Medulla oblongata (tissue), 1 donor: ENCODE data around the gene MARVELD2.
"Not testable (repeated sequence)": the region's sequence is repeated elsewhere in the genome, so short reads cannot be mapped to it uniquely, and the experiment has no call there.

Experiments used
- DNase-seq: peaks from one replicate; pipeline ENCODE4 v3.0.0-alpha.2; 2015; ENCODE audit errors: extremely low spot score

The MARVELD2 gene, protein sequence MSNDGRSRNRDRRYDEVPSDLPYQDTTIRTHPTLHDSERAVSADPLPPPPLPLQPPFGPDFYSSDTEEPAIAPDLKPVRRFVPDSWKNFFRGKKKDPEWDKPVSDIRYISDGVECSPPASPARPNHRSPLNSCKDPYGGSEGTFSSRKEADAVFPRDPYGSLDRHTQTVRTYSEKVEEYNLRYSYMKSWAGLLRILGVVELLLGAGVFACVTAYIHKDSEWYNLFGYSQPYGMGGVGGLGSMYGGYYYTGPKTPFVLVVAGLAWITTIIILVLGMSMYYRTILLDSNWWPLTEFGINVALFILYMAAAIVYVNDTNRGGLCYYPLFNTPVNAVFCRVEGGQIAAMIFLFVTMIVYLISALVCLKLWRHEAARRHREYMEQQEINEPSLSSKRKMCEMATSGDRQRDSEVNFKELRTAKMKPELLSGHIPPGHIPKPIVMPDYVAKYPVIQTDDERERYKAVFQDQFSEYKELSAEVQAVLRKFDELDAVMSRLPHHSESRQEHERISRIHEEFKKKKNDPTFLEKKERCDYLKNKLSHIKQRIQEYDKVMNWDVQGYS

DNA sequence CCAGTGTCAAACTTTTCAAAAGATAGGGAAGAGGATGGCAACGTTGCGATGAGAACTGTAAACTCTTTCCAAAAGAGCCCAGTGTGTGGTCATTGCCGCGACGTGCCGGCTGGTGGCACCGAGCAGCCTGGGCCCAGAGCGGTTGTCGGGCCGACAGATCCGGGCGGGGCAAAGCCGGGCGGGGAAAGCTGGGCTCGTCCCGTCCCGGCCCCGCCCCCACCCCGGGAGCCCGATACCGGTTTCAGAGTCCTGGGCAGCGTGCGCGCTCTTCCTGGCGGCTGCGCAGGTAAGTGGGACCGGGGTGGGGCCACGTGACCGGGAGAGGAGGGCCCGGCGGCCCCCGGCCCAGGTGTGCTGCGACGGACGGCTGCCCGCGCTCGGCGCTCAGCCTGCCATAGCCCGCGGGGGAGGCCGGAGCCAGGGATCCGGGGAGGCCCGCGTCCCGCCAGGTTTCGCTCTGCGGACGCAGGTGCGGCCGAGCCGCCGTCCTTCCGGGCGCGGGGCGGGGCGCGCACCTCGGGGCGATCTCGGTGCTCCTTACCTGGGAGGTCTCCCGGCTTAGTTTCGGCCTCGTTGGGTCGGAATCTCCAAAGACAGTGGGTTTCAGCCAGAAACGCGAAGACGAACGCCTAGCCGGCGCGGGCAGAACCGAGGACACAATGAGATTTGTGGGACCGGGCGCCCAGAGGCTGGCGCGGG is at the start of gene MARVELD2:
MARVELD2 (plus strand) TSS at position 232 of the 699 bp plus-strand sequence. CDS start 4,270 bp downstream, outside the sequence.
- DNase-seq, result peak; percentile 14

DNA sequence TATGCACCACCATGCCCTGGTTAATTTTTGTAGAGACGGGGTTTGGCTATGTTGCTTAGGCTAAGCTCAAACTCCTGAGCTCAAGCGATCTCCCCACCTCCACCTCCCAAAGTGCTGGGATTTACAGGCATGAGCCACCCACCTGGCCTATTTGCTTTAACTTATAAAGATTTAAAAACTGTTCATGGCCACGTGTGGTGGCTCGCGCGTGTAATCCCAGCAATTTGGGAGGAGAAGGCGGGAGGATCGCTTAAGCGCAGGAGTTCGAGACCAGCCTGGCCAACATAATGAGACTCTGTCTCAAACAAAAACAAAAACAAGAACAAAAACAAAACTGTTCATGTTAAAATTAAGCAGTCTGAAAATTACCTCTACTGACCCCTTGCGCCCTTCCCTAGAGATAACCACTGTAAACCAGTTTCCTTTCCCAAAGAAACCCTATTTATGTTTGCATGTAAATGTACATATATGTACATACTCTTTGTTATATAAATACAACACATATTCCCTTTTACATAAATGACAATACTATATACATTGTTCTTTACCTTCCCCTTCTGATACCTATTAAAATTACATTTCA is 47.1 kb upstream of the MARVELD2 start:
- DNase-seq, result no peak

DNA sequence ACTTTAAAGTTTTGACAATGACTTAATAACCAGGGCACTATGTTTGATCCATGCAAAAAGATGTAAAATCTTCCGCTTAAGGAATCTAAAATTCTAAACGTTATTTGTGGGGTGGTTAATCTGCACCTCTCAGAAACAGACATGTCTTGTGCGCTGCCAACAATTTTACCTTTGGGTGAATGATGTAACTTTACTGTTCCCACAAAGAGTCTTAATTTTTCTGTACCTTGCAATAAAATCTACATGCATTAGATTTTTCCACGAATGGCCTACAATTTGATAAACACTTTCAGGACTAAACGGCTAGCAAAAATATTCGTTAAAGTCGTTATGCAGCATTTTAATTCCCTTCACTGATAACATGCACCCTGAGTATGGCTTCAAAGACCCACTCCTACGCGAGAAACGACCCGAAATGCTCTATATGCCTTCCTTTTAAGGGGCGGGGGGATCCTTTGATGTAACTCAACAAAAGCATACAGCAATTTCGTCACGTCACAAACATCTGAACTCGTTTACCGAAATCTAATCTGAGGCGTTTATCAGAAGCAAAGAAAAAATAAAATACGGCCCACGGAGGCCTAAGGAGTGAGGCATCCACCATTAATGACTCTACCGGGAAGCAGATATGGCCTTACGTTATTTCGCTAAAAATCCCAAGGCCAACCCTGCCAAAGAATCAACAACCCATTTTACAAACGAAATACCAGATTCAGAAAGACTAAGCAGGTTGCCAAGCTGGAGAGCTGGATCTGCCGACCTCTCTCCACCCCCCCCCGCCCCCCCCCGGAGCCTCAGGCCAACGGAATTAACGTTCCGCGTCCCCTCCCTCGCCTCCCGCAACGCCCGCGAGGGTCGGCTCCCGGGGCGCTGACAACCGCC is 46.2 kb upstream of the MARVELD2 start:
- no peak for DNase-seq

DNA sequence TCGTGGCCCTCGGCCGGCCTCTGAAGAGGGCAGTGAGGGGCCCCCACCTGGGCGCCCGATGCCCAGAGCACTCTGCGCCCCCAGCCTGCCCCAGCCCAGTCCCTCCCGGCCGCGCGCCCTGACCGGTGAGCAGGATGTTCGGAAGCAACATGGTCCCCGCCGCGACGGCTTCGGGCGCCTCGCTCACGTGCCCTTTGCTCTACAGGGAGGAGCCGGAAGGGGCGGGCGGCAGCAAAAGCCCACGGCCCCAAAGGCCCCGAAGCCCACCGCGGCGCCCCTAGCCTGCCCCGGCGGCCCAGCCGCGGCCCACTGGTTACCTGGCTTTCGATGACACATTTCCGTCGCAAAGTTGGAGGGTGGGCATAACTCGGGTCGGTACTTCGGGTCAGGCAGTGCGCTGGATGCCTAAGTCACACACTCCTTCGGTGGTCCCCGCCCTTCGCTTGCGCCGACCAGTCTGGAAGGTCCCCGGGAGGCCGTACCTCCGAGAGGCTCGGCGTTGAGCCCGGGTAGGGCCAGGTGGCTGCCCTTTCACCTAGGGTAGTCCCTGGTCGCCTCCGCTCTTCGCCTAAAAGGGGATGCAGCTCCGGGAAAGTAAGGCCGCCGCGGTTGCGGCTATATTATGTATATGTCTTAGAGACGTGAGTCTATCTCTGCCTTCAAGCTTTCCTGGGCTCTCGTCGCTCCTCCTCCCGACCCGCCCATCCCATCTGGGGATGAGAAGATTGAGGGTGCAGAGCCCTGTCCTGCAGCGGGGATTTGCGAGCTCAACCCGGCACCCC is 45.4 kb upstream of the MARVELD2 start, which contains the start of the genes AK6, RAD17 and TAF9:
AK6 (minus strand) TSS at position 181 of the 782 bp plus-strand sequence; CDS start at position 151, 30 bp downstream.
RAD17 (plus strand) TSS at position 479 of the 782 bp plus-strand sequence. CDS start 2,391 bp downstream, outside the sequence.
TAF9 (minus strand) TSS at position 181 of the 782 bp plus-strand sequence. CDS start 3,783 bp downstream, outside the sequence.
- peak; percentile 93 for DNase-seq

DNA sequence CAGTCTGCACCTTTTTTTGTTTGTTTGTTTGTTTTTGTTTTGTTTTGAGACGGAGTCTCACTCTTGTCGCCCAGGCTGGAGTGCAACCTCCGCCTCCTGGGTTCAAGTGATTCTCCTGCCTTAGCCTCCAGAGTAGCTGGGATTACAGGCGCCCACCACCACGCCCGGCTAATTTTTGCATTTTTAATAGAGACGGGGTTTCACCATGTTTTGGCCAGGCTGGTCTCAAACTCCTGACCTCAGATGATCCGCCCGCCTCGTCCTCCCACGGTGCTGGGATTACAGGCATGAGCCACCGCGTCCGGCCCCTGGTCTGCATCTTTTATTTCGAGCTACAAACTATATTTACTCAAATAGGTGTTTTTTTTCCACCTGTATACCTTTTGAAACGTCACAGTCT is 44.6 kb upstream of the MARVELD2 start:
- not testable (repeated sequence) for DNase-seq

DNA sequence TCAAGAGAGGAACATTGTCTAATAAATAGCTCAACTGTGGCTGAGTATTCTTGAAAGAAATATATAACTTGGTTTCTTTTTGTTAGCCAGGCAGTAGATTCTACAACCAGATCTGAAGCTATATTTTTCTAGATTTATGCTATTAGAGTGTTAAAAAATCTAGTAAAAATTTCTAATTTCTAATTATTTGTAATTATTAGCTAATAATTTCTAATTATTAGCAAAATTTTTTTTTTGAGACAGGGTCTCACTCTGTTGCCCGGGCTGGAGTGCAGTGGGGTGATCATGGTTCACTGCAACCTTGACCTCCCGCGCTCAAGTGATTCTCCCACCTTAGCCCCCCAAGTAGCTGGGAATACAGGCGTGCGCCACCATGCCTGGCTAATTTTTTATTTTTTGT is 42.5 kb upstream of the MARVELD2 start:
- no peak for DNase-seq

DNA sequence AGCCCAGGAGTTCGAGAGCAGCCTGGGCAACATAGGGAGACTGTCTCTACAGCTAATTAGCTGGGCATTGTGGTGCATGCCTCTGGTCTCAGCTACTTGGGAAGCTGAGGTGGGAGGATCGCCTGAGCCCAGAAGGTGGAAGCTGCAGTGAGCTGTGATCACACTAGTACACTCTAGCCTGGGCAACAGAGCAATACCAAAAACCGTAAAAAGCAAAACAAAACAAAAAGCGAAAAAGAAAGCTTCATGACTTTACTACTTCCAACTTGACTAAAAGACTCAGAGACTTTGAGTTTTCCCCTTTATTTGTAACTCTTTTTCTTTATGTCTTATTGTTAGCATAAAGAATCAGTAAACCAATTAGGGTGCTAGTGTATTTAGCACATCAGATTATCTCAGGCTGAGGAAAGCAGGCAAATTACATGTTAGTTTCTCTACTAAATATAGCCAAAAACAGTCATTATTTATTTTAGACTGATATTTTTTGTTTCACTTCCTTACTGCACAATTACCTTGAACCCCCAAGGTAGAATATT is 39.9 kb upstream of the MARVELD2 start:
- DNase-seq, result no peak

DNA sequence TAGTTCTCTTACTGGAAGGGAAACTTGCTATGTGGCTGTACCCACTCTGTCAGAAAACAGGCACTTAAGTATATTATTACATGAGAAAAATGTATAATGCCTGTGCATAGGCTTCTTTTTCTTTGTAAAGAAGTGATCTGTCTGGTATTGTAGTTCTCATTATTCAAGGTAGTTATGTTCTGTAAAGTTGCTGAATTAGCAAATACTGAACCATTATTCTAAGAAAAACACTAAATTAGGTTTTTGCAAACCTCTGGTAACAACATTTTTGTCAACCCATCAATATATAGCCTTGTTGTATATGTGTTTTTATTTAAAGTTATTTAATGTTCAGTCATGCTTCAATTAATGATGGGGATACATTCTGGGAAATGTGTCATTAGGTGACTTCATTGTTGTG is 36.5 kb upstream of the MARVELD2 start:
- no peak for DNase-seq

DNA sequence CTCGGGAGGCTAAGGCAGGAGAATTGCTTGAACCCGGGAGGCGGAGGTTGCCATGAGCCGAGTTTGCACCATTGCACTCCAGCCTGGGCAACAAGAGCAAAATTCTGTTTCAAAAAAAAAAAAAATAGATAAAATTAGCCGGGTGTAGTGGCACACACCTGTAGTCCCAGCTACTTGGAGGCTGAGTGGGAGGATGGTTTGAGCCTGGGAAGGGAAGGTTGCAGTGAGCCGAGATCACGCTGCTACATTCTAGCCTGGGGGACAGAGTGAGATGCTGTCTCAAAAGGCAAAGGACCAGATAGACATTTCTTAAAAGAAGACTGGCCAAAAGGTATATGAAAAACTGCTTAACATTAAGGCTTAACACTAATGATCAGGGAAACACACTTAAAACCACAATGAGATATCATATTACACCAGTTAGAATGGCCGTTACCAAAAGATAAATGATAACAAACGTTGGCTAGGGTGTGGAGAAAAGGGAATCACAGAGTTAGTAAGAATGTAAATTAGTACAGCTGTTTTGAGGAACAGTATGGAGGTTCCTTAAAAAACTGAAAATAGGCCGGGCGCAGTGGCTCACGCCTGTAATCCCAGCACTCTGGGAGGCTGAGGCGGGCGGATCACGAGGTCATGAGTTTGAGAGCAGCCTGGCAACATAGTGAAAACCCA is 10.1 kb upstream of the MARVELD2 start:
- no peak for DNase-seq

DNA sequence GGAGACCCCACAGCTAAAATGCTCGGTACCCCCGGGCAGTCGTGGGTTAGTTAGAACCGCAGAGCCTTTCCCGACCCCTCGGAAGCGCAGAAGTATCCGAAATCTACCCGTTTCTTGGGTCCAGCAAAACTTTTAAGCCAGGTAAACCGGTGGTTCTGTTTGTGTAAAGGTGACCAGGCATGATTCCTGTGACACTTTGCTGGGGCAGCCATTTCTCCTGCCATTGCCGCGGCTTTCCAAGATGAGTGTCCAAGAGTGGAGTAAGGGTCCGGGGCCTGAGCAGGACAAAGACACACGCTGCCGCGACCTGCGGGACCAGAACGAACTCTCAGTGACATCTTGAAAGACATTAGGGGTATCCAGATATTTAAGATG is 655 bp downstream of the MARVELD2 start:
- DNase-seq, result no peak

DNA sequence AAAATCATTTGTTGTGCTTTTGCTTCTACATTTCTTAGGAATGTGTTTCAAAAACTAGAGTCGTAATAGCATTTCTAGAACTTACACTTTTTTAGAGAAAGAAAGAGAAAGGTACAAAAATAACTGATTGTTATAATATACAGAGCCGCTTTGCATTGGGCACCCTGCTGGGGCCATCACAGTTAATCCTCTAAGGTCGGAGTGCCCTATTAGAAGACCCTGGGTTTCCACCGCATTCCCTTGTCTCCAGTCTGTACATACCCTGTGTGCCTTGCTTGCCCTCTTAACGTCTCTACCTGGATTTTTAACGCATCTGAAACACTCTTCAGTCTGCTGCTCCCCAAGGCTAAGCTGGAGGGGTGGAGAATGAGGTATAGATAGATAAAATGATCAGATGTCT is 1.3 kb downstream of the MARVELD2 start:
- no peak for DNase-seq

DNA sequence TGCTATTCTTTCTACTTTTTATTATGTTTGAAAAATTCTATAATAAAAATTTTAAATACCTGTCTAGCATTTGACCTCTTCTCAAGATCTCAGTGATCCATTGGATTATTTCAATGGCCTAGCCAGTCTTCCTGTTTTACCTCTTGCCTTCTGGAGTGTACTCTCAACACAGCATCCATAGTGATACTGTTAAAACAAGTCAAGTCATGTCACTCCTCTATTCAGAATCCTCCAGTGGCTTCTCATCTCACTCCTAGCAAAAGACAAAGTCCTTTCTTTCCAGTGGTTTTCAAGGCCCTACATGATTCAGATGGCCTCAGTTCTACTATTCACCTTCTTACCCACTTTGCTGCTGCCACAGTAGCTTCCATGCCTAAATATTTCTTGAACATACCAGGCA is 1.8 kb downstream of the MARVELD2 start:
- no peak for DNase-seq

DNA sequence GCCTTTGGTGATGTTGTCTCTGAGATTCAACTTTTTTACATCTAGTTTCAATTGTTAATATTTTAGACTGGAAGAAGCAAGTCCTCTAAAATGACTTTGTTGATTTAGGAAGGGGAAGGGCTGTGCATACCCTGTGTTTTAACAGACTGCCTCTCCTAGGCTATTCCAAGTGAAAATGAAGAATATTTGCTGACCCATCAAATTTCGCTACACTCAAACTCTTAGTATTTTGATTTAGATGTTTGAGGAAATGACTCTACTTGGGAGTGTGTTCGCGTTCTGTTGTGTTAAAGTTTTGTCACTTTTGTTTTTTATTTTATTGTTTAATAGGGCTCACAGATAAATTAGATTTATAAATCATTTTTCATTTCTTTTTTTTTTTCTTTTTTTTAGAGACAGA is 3.6 kb downstream of the MARVELD2 start:
- DNase-seq, result no peak

DNA sequence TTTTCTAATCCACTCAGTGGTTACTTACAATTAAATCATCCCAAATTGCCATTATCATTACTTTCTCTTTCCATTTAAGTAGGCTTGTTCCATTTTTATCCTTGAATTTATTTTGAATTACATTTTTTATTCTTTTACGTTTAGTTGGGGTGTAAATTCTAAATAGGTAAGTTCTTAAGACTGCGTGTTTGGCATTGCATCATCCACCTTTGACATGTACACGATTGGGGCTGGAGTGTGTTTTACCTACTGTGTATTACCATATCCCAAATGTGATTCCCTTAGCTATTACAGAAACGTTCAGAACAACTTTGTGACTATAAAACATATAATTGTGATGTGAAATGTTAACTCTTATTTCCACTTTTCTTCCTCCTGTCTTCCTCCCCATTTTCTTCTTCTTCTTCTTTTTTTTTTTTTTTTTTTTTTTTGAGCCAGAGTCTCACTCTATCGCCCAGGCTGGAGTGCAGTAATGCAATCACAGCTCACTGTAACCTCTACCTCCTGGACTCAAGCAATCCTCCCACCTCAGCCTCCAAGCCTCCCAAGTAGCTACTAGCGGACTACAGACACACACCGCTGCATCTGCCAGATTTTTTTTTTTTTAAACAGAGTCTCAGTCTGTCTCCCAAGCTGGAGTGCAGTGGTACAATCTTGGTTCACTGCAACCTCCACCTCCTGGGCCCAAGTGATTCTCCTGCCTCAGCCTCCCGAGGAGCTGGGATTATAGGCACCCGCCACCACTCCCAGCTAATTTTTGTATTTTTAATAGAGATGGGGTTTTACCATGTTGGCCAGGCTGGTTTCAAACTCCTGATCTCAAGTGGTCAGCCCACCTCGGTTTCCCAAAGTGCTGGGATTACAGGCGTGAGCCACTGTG is 16.7 kb downstream of the MARVELD2 start:
- no peak for DNase-seq

DNA sequence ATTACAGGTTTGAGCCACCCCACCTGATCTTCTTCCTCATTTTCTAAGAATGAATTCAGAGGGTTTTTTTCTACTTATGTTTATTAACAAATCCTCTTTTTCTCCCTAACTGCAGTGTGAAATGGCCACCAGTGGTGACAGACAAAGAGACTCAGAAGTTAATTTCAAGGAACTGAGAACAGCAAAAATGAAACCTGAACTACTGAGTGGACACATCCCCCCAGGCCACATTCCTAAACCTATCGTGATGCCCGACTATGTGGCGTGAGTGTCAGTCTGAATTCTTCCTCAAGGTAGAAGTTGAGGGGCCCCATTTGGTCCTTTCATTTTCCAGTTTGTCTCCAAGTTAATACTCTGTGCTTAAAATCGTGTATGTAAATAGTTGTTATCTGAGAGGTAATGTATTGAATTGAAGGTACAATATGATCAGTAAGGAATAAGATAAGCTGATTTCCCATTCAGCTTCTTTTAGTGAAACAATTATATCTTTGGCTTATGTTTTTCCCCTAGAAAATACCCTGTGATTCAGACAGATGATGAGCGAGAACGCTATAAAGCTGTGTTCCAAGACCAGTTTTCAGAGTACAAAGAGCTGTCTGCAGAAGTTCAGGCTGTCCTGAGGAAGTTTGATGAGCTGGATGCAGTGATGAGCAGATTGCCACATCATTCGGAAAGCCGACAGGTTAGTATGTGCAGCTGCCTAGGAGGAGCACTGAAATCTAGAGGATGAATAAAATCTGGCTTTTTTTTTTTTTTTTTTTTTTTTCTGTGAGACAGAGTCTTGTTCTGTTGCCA is 17.7 kb downstream of the MARVELD2 start:
- no peak for DNase-seq

DNA sequence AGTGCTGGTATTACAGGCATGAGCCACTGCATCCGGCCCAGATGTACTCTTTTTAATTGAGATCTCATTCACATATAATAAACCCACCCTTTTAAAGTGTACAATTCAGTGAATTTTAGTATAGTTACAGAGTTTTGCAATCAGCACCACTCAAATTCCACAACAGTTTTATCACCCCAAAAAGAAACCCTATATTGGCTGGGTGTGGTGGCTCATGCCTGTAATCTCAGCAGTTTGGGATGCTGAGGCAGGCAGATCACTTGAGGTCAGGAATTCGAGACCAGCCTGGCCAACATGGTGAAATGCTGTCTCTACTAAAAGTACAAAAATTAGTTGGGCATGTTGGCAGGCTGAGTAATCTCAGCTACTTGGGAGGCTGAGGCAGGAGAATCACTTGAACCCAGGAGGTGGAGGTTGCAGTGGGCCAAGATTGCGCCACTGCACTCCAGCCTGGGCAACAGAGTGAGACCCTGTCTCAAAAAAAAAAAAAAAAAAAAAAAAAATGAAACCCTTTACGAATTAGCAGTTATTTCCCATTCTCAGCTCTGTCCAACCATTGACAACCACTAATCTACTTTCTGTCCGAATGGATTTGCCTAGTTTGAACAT is 20.5 kb downstream of the MARVELD2 start:
- not testable (repeated sequence) for DNase-seq

DNA sequence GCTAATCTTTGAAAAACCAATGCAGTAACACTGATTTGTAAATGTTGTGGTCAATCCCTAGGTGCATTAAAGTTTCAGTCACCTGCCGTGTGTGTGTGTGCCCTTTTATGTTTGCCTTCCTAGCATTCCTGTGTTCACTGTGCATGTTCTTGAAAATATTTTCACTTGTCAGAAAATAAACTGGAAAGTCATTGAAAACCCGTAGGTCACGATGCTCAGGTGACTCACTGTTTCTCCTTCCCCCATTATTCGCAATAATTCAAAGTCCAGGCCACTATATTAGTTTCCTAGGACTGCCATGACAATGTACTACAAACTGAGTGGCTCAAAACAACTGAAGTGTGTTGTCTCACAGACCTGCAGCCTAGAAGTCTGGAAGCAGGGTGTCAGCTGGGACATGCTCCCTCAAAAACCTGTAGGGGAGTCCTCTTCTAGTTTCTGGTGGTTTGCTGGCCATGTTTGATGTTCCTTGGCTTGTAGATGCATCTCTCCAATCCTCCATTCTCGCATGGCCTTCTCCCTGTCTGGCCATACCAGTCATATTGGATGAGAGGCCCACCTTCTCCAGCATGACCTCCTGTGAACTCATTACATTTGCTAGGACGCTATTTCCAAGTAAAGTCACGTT is 29.3 kb downstream of the MARVELD2 start:
- DNase-seq, result no peak
